ENCODE measurements around the gene PDE4D.
"Not testable (repeated sequence)": the region's sequence is repeated elsewhere in the genome, so short reads cannot be mapped to it uniquely, and the experiment has no call there.

The PDE4D gene

DNA sequence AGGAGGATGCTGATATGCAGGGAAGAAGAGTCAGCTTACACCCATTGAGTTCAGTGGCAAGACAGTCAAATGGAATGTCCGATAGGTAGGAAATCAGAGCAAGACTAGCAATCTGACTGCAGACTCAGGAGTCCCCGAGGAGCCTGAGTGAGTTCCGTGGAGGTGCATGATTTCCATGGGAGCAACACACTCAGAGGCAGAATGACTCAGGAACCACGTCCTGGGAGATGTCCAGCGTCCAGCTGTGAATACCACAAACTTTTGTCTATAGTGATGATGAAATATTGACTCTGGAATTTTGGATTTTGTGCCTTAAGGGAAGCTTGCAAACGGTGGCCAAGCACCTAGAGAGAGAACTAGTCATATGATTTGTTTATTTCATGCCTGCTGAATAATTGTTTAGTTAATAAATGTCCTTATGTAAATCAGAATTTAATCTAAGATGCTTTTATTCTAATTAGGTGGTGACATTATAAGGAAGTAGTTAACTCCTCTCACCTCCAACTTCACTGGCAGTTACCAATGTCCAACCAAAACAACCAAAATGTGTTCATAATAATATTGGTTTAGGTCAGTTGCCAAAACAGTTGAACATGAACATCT lies 100.4 kb downstream of the PDE4D start:
- Histone ChIP-seq H3K4me3 (ENCODE audit: low read length) (no peak overlapping the region), H3K27me3 (ENCODE audit: insufficient read depth, low read length) (no peaks in the 10 kb centered on the region)

GRCh38 chr5:59791617-59792016 lies 101.9 kb downstream of the PDE4D start:
- no peak overlapping the region for H3K9ac ChIP-seq (ENCODE audit: low read depth, low read length)

More for the DNA sequence above, 100.4 kb downstream of the PDE4D start:
- no peaks in the 10 kb centered on the region; the same call in 1 of the 2 replicates for H3K4me1 ChIP-seq (ENCODE audit: insufficient read depth, low read length)
- no peak overlapping the region for H3K9ac ChIP-seq (ENCODE audit: low read depth, low read length)
- H3K27ac ChIP-seq (ENCODE audit: low read length) = no peak overlapping the region
- no peaks in the 10 kb centered on the region for H3K36me3 ChIP-seq (ENCODE audit: insufficient read depth, low read depth, low read length)
- H3K9me3 ChIP-seq (ENCODE audit: insufficient read depth, low read depth, low read length) = no peaks in the 10 kb centered on the region

DNA sequence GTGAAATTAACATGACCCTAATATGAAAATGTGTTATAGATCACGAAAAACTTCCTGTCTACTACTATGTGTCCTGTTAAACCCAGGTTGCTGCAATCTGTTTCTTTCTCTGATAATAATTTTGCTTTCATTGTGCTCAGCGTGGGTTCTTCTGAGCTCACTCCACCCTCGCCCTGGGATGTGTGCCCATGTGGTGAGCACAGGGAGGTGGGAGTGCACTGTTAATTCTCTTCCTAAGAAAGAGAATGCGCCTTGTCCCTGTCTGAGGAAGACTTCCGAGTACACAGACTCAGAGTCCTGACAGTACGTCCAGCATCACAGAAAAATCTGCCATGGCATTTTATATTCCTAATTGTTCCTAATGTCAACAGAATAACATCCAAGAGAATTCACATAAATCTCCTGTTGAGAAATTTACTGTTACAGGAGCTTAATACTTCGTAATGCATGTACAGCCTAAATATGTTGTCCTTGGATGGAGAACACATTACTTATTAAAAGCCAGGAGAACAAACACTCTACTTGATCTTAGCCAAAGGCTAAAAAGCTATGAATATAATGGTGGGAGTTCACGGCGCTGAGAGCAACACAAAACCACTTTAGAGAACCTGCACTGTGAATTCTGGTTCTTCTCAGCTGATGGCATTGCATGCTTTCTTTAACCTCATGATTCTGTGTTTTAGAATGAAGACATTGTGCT lies 102.6 kb downstream of the PDE4D start:
- no peaks in the 10 kb centered on the region for H3K36me3 ChIP-seq (ENCODE audit: insufficient read depth, low read depth, low read length)
- H3K27me3 ChIP-seq (ENCODE audit: insufficient read depth, low read length) = no peaks in the 10 kb centered on the region
- no peaks in the 10 kb centered on the region; the same call in 1 of the 2 replicates for H3K4me1 ChIP-seq (ENCODE audit: insufficient read depth, low read length)
- H3K27ac ChIP-seq (ENCODE audit: low read length) = no peak overlapping the region
- H3K4me3 ChIP-seq (ENCODE audit: low read length) = no peak overlapping the region
- no peak overlapping the region for H3K9ac ChIP-seq (ENCODE audit: low read depth, low read length)
- H3K9me3 ChIP-seq (ENCODE audit: insufficient read depth, low read depth, low read length) = no peaks in the 10 kb centered on the region

More at GRCh38 chr5:59791617-59792016, 101.9 kb downstream of the PDE4D start:
- H3K27ac ChIP-seq (ENCODE audit: low read length) = no peak overlapping the region
- H3K9me3 ChIP-seq (ENCODE audit: insufficient read depth, low read depth, low read length) = no peaks in the 10 kb centered on the region
- no peaks in the 10 kb centered on the region; the same call in 1 of the 2 replicates for H3K4me1 ChIP-seq (ENCODE audit: insufficient read depth, low read length)
- no peaks in the 10 kb centered on the region for H3K27me3 ChIP-seq (ENCODE audit: insufficient read depth, low read length)
- no peaks in the 10 kb centered on the region for H3K36me3 ChIP-seq (ENCODE audit: insufficient read depth, low read depth, low read length)
- H3K4me3 ChIP-seq (ENCODE audit: low read length) = no peak overlapping the region

DNA sequence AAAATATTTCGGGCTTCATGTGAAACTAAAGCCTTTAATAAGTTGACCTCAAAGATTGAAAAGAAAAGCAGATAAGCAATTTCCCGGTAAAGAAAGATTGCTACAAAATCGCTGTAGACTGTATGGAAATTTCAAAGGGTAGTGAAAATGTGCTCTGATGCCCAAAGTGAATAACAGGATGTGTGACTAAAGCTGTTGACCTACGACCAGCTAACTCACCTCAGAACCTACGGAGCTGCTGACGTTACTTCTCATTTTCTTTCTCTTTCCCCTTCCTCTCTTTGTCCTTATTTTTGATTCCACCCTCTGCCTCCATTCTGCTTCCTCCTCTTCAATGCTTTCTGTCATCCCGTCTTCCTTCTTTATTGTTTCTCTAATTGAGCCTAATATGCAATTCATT lies 103.2 kb downstream of the PDE4D start:
- Histone ChIP-seq H3K9ac (ENCODE audit: low read depth, low read length) (no peak overlapping the region), H3K27me3 (ENCODE audit: insufficient read depth, low read length) (no peaks in the 10 kb centered on the region)

DNA sequence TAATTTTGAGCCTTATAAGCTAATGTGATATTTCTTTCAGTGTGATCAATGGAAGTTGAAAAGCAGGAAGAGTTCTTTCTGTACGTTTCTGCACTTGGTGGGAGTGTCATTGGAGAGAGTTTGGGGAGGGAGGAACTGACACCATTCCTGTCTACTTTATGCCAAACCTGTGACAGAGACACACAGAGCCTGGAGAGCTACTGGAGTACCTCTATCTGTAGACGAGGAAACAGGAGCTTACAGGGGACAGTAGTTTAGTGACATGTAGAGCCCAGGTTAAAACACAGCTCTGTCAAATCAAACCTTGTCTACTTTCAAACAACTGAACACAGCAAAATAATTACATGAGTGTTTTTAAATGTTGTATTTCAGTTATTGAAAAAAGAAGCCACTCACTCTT lies 103.6 kb downstream of the PDE4D start:
- Histone ChIP-seq H3K27me3 (ENCODE audit: insufficient read depth, low read length) (no peaks in the 10 kb centered on the region), H3K4me3 (ENCODE audit: low read length) (no peak overlapping the region), H3K9me3 (ENCODE audit: insufficient read depth, low read depth, low read length) (no peaks in the 10 kb centered on the region), H3K4me1 (ENCODE audit: insufficient read depth, low read length) (no peaks in the 10 kb centered on the region; the same call in 1 of the 2 replicates), H3K9ac (ENCODE audit: low read depth, low read length) (no peak overlapping the region), H3K27ac (ENCODE audit: low read length) (no peak overlapping the region), H3K36me3 (ENCODE audit: insufficient read depth, low read depth, low read length) (no peaks in the 10 kb centered on the region)

More for the DNA sequence above, 103.2 kb downstream of the PDE4D start:
- Histone ChIP-seq H3K4me3 (ENCODE audit: low read length) (no peak overlapping the region), H3K4me1 (ENCODE audit: insufficient read depth, low read length) (no peaks in the 10 kb centered on the region; the same call in 1 of the 2 replicates), H3K36me3 (ENCODE audit: insufficient read depth, low read depth, low read length) (no peaks in the 10 kb centered on the region), H3K27ac (ENCODE audit: low read length) (no peak overlapping the region), H3K9me3 (ENCODE audit: insufficient read depth, low read depth, low read length) (no peaks in the 10 kb centered on the region)

DNA sequence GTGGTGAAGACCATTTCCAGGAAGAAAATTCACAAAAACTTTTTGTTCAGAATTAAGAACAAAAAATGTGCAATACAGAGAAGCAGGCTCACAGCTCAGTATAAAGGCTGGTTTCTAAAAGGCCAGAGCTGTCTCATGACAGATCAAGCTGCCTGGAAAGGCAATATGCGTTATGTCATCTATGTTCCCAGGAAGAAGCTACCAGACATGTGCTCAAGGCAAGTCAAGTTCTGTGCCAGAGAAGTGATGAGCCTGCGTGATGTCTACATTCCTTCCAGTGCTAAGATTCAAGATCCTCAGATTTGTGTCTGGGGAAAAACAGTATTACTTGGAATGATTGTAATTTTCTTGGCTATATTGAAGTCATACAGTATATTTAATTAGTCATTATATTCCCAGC lies 104.3 kb downstream of the PDE4D start:
- Histone ChIP-seq H3K27ac (ENCODE audit: low read length) (no peak overlapping the region), H3K9me3 (ENCODE audit: insufficient read depth, low read depth, low read length) (no peaks in the 10 kb centered on the region), H3K27me3 (ENCODE audit: insufficient read depth, low read length) (no peaks in the 10 kb centered on the region), H3K4me3 (ENCODE audit: low read length) (no peak overlapping the region), H3K9ac (ENCODE audit: low read depth, low read length) (no peak overlapping the region), H3K36me3 (ENCODE audit: insufficient read depth, low read depth, low read length) (no peaks in the 10 kb centered on the region), H3K4me1 (ENCODE audit: insufficient read depth, low read length) (no peaks in the 10 kb centered on the region; the same call in 1 of the 2 replicates)

GRCh38 chr5:59786334-59786805 lies 107.2 kb downstream of the PDE4D start:
- no peak overlapping the region for H3K27ac ChIP-seq (ENCODE audit: low read length)
- no peaks in the 10 kb centered on the region; the same call in 1 of the 2 replicates for H3K4me1 ChIP-seq (ENCODE audit: insufficient read depth, low read length)
- H3K27me3 ChIP-seq (ENCODE audit: insufficient read depth, low read length) = no peaks in the 10 kb centered on the region
- no peaks in the 10 kb centered on the region for H3K9me3 ChIP-seq (ENCODE audit: insufficient read depth, low read depth, low read length)
- H3K36me3 ChIP-seq (ENCODE audit: insufficient read depth, low read depth, low read length) = no peaks in the 10 kb centered on the region
- no peak overlapping the region for H3K9ac ChIP-seq (ENCODE audit: low read depth, low read length)
- no peak overlapping the region for H3K4me3 ChIP-seq (ENCODE audit: low read length)

- Histone ChIP-seq H3K36me3 (ENCODE audit: insufficient read depth, low read depth, low read length) (no peaks in the 10 kb centered on the region), H3K9ac (ENCODE audit: low read depth, low read length) (no peak overlapping the region), H3K4me1 (ENCODE audit: insufficient read depth, low read length) (no peaks in the 10 kb centered on the region; the same call in 1 of the 2 replicates), H3K4me3 (ENCODE audit: low read length) (no peak overlapping the region), H3K9me3 (ENCODE audit: insufficient read depth, low read depth, low read length) (no peaks in the 10 kb centered on the region), H3K27me3 (ENCODE audit: insufficient read depth, low read length) (no peaks in the 10 kb centered on the region), H3K27ac (ENCODE audit: low read length) (no peak overlapping the region)
Observed at GRCh38 chr5:59785676-59786333, 107.7 kb downstream of the PDE4D start.

- not testable (repeated sequence) for H3K9me3 ChIP-seq (ENCODE audit: insufficient read depth, low read depth, low read length); H3K4me3 ChIP-seq (ENCODE audit: low read length); H3K9ac ChIP-seq (ENCODE audit: low read depth, low read length); H3K36me3 ChIP-seq (ENCODE audit: insufficient read depth, low read depth, low read length); H3K4me1 ChIP-seq (ENCODE audit: insufficient read depth, low read length); H3K27ac ChIP-seq (ENCODE audit: low read length); H3K27me3 ChIP-seq (ENCODE audit: insufficient read depth, low read length)
Observed at GRCh38 chr5:59784708-59785107, 108.8 kb downstream of the PDE4D start.

GRCh38 chr5:59783264-59783663 lies 110.3 kb downstream of the PDE4D start:
- H3K36me3 ChIP-seq (ENCODE audit: insufficient read depth, low read depth, low read length) = no peaks in the 10 kb centered on the region
- H3K4me3 ChIP-seq (ENCODE audit: low read length) = no peak overlapping the region
- H3K4me1 ChIP-seq (ENCODE audit: insufficient read depth, low read length) = no peaks in the 10 kb centered on the region
- no peak overlapping the region for H3K27ac ChIP-seq (ENCODE audit: low read length)
- no peak overlapping the region for H3K9ac ChIP-seq (ENCODE audit: low read depth, low read length)
- no peaks in the 10 kb centered on the region for H3K9me3 ChIP-seq (ENCODE audit: insufficient read depth, low read depth, low read length)
- no peaks in the 10 kb centered on the region for H3K27me3 ChIP-seq (ENCODE audit: insufficient read depth, low read length)

GRCh38 chr5:59782856-59783255 lies 110.7 kb downstream of the PDE4D start:
- Histone ChIP-seq H3K9me3 (ENCODE audit: insufficient read depth, low read depth, low read length) (no peaks in the 10 kb centered on the region), H3K27ac (ENCODE audit: low read length) (no peak overlapping the region), H3K9ac (ENCODE audit: low read depth, low read length) (no peak overlapping the region), H3K27me3 (ENCODE audit: insufficient read depth, low read length) (no peaks in the 10 kb centered on the region), H3K4me1 (ENCODE audit: insufficient read depth, low read length) (no peaks in the 10 kb centered on the region), H3K4me3 (ENCODE audit: low read length) (no peak overlapping the region), H3K36me3 (ENCODE audit: insufficient read depth, low read depth, low read length) (no peaks in the 10 kb centered on the region)
